Breast epithelium (tissue), 3 donors: ENCODE results near the gene ABR.

Experiments used
- POLR2A ChIP-seq: fragments of 450-650 bp; IDR thresholded peaks from one replicate; pipeline ENCODE4 v1.6.1; 2016; ENCODE audit warnings: antibody characterized with exemption, mild to moderate bottlenecking, moderate library complexity
- POLR2AphosphoS5 ChIP-seq, 3 donors: sonication (generic); formaldehyde crosslinking; IDR thresholded peaks; one replicate each; pipeline ENCODE4 v1.6.1; 2017; ENCODE audit warnings: antibody characterized with exemption in 3 of 3

- TF ChIP-seq POLR2AphosphoS5 (IDR thresholded peaks at IDR 0.05) = no peak
- no peak for TF ChIP-seq POLR2A
Observed at GRCh38 chr17:1104222-1104621, 75.6 kb downstream of the ABR start.
